ENCODE data around the gene NAA20. TPM values are rescaled to one million over a fixed set of nuclear protein-coding genes. Genes with fewer than 3 reads are reported as not detected.

NAA20 gene
- total and polyA plus RNA-seq, 2 of the 13 experiments (the other 11 are each of a cell fraction or from before 2014, with no cell fraction given) = 81.9 to 82.8 TPM

GRCh38 chr20:19976595-19977372 lies 40.4 kb upstream of the NAA20 start (continued):
- no peak for TF ChIP-seq THAP7 (CRISPR knock-in tag; IDR thresholded peaks at IDR 0.05)
- no peak for TF ChIP-seq CEBPZ (IDR thresholded peaks at IDR 0.05; ENCODE audit: low read length)
- no peak for TF ChIP-seq ZEB1 (IDR thresholded peaks at IDR 0.05; ENCODE audit: insufficient replicate concordance, low read depth)
- 0 out of 2 replicates have a peak, but pooled peaks have one; percentile 42 for TF ChIP-seq ZBTB33 (CRISPR knock-in tag; IDR thresholded peaks at IDR 0.05)
- TF ChIP-seq TEAD3 (CRISPR knock-in tag; optimal IDR thresholded peaks at IDR 0.05; ENCODE audit: borderline replicate concordance) = peak; percentile 35
- no peak for TF ChIP-seq ZBTB7A (CRISPR knock-in tag; IDR thresholded peaks at IDR 0.05)
- TF ChIP-seq ASH2L (IDR thresholded peaks at IDR 0.05; ENCODE audit: insufficient read length, low read depth, low read length) = peak; percentile 2
- TF ChIP-seq ERF (CRISPR knock-in tag; IDR thresholded peaks at IDR 0.05) = peak; percentile 51; the same call in 1 of the 2 replicates
- TF ChIP-seq RXRA (CRISPR knock-in tag; IDR thresholded peaks at IDR 0.05) = 0 out of 2 replicates have a peak, but pooled peaks have one; percentile 34
- TF ChIP-seq EP300 (IDR thresholded peaks at IDR 0.05; ENCODE audit: low read depth in 2 of 2, low read length in 2 of 2) = peak in 1 of 2 experiments; percentile 50; a peak in 2 of 4 replicates
- TF ChIP-seq EP300 (CRISPR knock-in tag; IDR thresholded peaks at IDR 0.05; ENCODE audit: borderline replicate concordance) = peak; percentile 40; the same call in 1 of the 2 replicates
- no peak for TF ChIP-seq SOX6 (IDR thresholded peaks at IDR 0.05)
- peak; percentile 51 for TF ChIP-seq SOX6 (CRISPR knock-in tag; IDR thresholded peaks at IDR 0.05)
- peak; percentile 47; the same call in 1 of the 2 replicates for TF ChIP-seq FOXA3 (CRISPR knock-in tag; IDR thresholded peaks at IDR 0.05)
- TF ChIP-seq NCOA2 (CRISPR knock-in tag; IDR thresholded peaks at IDR 0.05) = peak; percentile 43; the same call in 1 of the 2 replicates
- no peak for TF ChIP-seq ZNF251 (CRISPR knock-in tag; IDR thresholded peaks at IDR 0.05)
- peak; percentile 43; the same call in 1 of the 2 replicates for TF ChIP-seq ZBTB7B (CRISPR knock-in tag; IDR thresholded peaks at IDR 0.05)
- TF ChIP-seq ZBTB34 (CRISPR knock-in tag; IDR thresholded peaks at IDR 0.05) = no peak
- 0 out of 2 replicates have a peak, but pooled peaks have one; percentile 2 for TF ChIP-seq IRF2 (CRISPR knock-in tag; IDR thresholded peaks at IDR 0.05)
- no peak for TF ChIP-seq SP140L (CRISPR knock-in tag; IDR thresholded peaks at IDR 0.05; ENCODE audit: borderline replicate concordance)
- TF ChIP-seq ZFP36 (IDR thresholded peaks at IDR 0.05; ENCODE audit: borderline replicate concordance, low read depth, low read length, partially characterized antibody) = no peak
- TF ChIP-seq ATF7 (IDR thresholded peaks at IDR 0.05) = no peak
- TF ChIP-seq ATF7 (CRISPR knock-in tag; IDR thresholded peaks at IDR 0.05) = peak; percentile 61; the same call in 1 of the 2 replicates
